Right cardiac atrium (tissue), 5 donors: ENCODE measurements around the gene ZNF787. TPM values are rescaled to one million over a fixed set of nuclear protein-coding genes. Genes with fewer than 3 reads are reported as not detected.

ENCODE experiments used
- ATAC-seq, 2 donors: fragments of 200-7000 bp; cut with Tn5 transposase; one replicate each; pipeline versions ENCODE4 v1.8.0 to v1.9.1; 2020; ENCODE audit warnings: moderate library complexity in 2 of 2, mild to moderate bottlenecking in 1 of 2
- DNase-seq, 3 donors: peaks; one replicate each; pipeline ENCODE4 v3.0.0-alpha.2; 2020
- H3K27ac ChIP-seq: one replicate; pipeline ENCODE4 v1.5.1; 2013; ENCODE audit warnings: mild to moderate bottlenecking, low read length, control low read depth, moderate library complexity
- H3K27me3 ChIP-seq: one replicate; pipeline ENCODE4 v1.6.1; 2013; ENCODE audit not compliant: control insufficient read depth, insufficient read depth
- H3K4me1 ChIP-seq: one replicate; pipeline ENCODE4 v1.6.1; 2013; ENCODE audit warnings: low read length; ENCODE audit not compliant: control insufficient read depth, insufficient read depth
- H3K4me3 ChIP-seq: one replicate; pipeline ENCODE4 v1.5.1; 2013; ENCODE audit warnings: low read length, control low read depth
- H3K9me3 ChIP-seq: one replicate; pipeline ENCODE4 v1.6.1; 2013; ENCODE audit warnings: low read length; ENCODE audit not compliant: control insufficient read depth
- WGBS: extraction: QIAGEN DNeasy Blood & Tissue Kit; methylation state at CpG from one replicate; pipeline ENCODE4 v1.1.7; 2013; 5-methylcytosine and 5-hydroxymethylcytosine counted together
- intact Hi-C, 4 donors: fragments of 100-400 bp; cut with DNase I; formaldehyde crosslinking; loops; one replicate each; pipeline versions ENCODE4 v1.11.0 to v1.14.0; 2022 to 2023
- polyA plus RNA-seq: library from polyadenylated mRNA; stranded (reverse); fragments of 200-250 nt; gene quantifications from one replicate; pipeline ENCODE4 v1.2.3, GENCODE V29; 2013
- total RNA-seq, 4 donors: library from RNA; stranded (reverse); fragmentation: NEBNext Ultra II Directional; extraction: Animal tissue kit (Norgen Biotek cat#: 25700); gene quantifications; one replicate each; pipeline ENCODE4 v1.2.1, GENCODE V29; 2021
- donor health status: healthy with polysubstance abuse.
- donor health status: DM: no; HTN: yes; CAD: no.
- donor health status: DM: no; HTN: no; CAD: no.
- donor health status: DM: no; HTN: yes; CAD: no; lungs with severe emphysema.
- donor health status: DM: yes; HTN: yes; CAD: no.

The ZNF787 gene
- total and polyA plus RNA-seq, 5 donors, result 22.0 to 29.2 (median 25.4) TPM

DNA sequence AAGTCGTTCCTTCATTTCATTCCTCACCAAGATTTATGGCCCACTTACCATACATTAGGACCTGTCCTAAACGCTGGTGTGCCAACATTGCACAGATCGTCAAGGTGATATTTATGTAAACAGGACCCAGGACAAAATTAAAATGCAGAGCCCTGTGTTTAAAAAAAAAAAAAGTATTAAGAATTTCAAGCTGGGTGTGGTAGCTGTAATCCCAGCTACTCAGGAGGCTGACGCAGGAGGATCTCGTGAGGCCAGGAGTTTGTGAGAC, 13.5 kb upstream of the ZNF787 start:
- no peak for ATAC-seq
- Histone ChIP-seq H3K9me3 (no peaks in the 10 kb centered on the region), H3K4me3 (no peak overlapping the region), H3K27me3 (no peaks in the 10 kb centered on the region), H3K4me1 (no peaks in the 10 kb centered on the region), H3K27ac (no peak overlapping the region)
- intact Hi-C loops, result no loop called here
- 87% methylated on average over 5 of the region's 5 CpGs for WGBS
- no peak for DNase-seq

DNA sequence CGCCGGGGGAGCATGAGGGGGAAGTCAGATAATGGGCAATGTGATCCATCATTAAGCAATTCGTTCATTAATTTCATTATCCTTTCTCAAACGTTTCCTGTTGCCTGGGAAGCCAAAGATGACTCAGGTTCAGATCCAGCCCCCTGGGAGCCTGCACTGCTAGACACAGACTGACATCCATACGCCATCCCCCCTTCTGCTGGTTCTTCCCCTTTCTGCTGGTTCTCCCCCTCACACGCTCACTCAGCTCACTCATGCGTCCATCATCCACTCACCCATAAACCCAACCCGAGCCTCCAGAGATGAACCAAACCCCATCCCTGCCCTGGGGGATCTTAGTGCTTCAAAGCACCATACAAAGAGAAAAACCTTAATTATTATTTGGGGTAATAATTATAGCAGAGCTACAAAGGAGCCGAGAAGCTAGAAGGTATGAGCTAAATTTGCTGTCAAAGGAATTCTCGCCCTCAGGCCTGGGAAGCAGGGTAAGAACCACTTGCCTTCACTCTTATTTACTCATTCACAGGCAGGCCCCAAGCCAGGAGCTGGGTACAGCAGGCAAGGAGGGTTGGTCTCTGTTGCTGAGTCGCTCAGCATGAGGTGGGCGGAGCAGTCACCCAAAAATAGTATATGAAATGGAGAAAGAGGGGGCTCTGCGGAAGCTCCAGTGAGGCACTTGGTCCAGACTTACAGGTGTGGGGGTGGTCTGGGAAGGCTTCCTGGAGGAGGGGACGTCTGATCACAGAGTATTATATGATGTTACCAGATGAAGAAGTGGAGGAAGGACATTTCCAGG, 13.0 kb upstream of the ZNF787 start:
- Histone ChIP-seq H3K27me3 (no peaks in the 10 kb centered on the region), H3K9me3 (no peaks in the 10 kb centered on the region), H3K27ac (no peak overlapping the region), H3K4me3 (no peak overlapping the region), H3K4me1 (no peaks in the 10 kb centered on the region)
- ATAC-seq (no peak), DNase-seq (no peak)
- intact Hi-C loops, result no loop called here
- 77% methylated on average over 14 of the region's 14 CpGs for WGBS

GRCh38 chr19:56132316-56132822, 11.3 kb upstream of the ZNF787 start:
- Histone ChIP-seq H3K4me3 (no peak overlapping the region), H3K4me1 (no peaks in the 10 kb centered on the region), H3K27ac (peak overlapping the region; percentile 70), H3K27me3 (no peaks in the 10 kb centered on the region), H3K9me3 (no peaks in the 10 kb centered on the region)
- intact Hi-C loops, result no loop called here
- ATAC-seq, result peak; percentile 84 to 91
- 30% methylated on average over 14 of the region's 14 CpGs for WGBS
- DNase-seq, result peak in 2 of 3 donors; percentile 48 to 65

GRCh38 chr19:56131651-56132050, 10.6 kb upstream of the ZNF787 start:
- intact Hi-C loops, result no loop called here
- DNase-seq (no peak), ATAC-seq (no peak)
- WGBS, result 81% methylated on average over 8 of the region's 8 CpGs
- Histone ChIP-seq H3K4me3 (no peak overlapping the region), H3K27me3 (no peaks in the 10 kb centered on the region), H3K27ac (no peak overlapping the region), H3K9me3 (no peaks in the 10 kb centered on the region), H3K4me1 (no peaks in the 10 kb centered on the region)

DNA sequence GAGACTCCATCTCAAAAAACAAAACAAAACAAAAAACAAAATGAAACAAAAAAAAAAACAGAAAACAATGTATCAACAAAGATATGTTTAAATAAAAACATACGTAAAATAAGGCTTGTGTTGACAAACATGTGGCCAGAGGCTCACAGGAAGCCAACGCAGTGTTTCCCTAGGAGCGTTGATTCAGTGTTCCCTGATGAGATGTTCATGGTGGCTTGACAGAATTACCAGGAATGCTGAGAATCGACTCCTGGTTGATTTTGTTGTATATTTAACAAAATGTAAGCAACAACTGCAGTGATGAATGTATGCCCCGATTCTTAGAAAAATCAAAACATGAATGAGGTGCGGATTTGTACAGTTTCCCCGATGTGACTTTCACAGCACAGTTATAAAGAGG, 8.9 kb upstream of the ZNF787 start:
- no peak for ATAC-seq
- intact Hi-C loops, result no loop called here
- Histone ChIP-seq H3K27ac (no peak overlapping the region), H3K4me1 (no peaks in the 10 kb centered on the region), H3K27me3 (no peaks in the 10 kb centered on the region), H3K9me3 (no peaks in the 10 kb centered on the region), H3K4me3 (no peak overlapping the region)
- 83% methylated on average over 7 of the region's 7 CpGs for WGBS
- DNase-seq, result no peak

DNA sequence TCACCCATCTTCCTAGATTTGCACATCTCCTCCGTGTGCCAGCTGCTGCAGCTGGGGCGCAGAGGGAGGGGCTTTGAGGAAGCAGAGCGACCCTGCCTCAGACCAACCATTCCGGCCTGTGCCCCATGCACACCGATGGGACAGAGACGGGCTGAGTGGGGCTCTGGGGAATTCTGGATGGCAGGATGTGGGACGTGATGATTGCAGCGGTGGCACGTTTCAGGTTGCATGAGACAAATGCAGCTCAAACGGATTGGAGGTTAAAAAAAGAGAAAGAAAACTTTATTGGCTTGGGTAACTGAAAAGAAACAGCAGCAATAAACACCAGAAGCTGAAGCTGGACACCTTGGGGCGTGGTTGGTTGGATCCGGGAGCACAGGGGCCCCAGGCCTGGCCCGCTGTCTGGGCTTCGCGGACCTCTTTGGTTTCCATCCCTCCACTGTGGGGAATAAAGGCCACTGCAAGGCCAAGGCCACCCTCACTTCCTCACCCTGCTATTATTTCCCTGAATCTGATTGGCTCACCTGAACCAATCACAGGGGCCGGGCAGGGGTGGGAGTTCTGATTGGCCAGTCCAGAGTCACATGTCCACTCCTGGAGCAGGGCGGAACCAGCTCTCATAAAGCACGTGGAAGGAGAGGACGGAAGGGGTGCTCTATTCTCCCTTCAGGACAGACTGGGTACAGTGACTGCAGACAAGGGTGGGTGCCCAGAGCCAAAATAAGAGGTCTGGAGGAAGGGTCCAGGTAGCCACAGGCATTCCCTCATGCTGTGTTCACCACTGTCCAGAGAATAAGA, 6.1 kb upstream of the ZNF787 start:
- Histone ChIP-seq H3K4me3 (no peak overlapping the region), H3K27me3 (no peaks in the 10 kb centered on the region), H3K9me3 (no peaks in the 10 kb centered on the region), H3K4me1 (no peaks in the 10 kb centered on the region), H3K27ac (no peak overlapping the region)
- no peak for ATAC-seq
- intact Hi-C loops, result no loop called here
- WGBS, result 88% methylated on average over 19 of the region's 19 CpGs
- DNase-seq, result peak in 1 of 3 donors; percentile 28

DNA sequence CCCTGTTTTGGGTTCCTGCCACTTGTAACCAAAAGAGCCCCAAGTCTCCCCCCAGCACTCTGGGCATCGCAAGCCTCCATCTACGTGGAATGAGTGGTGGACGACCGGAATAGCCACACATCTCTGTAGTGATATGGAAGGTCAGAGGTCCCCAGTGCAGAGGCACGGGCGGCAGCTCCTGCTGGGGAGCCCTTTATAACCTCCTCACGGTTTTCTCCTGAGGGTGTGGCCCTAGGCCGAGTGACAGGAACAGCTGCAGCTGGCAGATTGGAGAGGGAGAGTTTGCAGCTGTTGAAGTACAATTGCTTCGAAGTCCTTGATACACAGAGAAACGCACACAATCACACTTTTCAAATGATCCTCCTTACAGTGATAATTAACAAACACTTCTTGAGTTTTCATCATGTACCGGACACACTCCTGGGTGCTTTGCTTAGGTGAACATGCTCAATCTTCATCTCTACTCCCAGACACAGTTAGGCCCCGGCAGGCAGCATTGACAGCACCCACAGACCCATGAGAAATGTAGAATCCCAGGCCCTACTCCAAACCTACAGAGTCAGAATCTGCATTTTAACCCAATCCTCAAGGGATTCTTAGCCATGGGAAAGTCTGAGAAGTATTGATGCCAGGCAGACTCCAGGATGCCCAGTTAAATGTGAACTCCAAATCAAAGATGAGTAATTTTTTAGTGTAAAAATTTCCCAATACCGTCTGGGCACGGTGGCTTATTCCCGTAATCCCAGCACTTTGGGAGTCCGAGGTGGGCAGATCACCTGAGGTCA, 4.9 kb upstream of the ZNF787 start:
- Histone ChIP-seq H3K4me1 (no peaks in the 10 kb centered on the region), H3K9me3 (no peaks in the 10 kb centered on the region), H3K27ac (no peak overlapping the region), H3K4me3 (no peak overlapping the region), H3K27me3 (no peaks in the 10 kb centered on the region)
- intact Hi-C loops, result no loop called here
- ATAC-seq (no peak), DNase-seq (peak in 2 of 3 donors; percentile 36 to 56)
- WGBS, result 50% methylated on average over 16 of the region's 16 CpGs

- no peak for ATAC-seq
- H3K4me1 ChIP-seq, result peaks cover 4% of the 10 kb centered on the region
- no peak for DNase-seq
- 90% methylated on average over 4 of the region's 4 CpGs for WGBS
- no peaks in the 10 kb centered on the region for H3K9me3 ChIP-seq
- intact Hi-C loops, result no loop called here
- H3K27ac ChIP-seq, result no peak overlapping the region
- no peaks in the 10 kb centered on the region for H3K27me3 ChIP-seq
- H3K4me3 ChIP-seq, result no peak overlapping the region
These were observed 3.5 kb upstream of the ZNF787 start for GRCh38 chr19:56124578-56124977.

DNA sequence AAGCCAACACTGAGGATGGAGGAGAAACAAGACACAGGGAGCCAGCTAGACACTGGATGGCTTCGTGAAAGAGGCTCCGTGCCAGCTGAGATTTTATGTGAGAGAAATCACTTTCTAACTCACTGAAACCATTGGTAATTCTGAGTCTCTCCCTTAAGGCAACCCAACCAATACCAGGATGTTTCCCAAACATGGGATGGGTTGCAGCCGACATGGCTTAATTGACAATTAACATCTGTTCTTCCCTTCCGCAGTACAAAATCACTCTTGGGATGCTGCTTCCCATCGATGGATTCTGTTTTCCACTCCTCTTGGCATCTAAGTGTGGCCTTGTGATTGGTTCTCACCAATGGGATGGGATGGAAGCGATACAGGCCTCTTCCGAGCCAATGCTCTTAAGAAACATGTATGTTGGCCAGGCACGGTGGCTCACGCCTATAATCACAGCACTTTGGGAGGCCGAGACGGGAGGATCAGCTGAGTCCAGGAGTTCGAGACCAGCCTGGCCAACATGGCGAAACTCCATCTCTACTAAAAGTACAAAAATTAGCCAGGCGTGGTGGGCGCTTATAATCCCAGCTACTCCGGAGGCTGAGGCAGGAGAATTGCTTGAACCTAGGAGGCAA, 2.3 kb upstream of the ZNF787 start:
- Histone ChIP-seq H3K27ac (no peak overlapping the region), H3K4me3 (no peak overlapping the region), H3K27me3 (no peaks in the 10 kb centered on the region), H3K4me1 (peaks cover 12% of the 10 kb centered on the region), H3K9me3 (no peaks in the 10 kb centered on the region)
- 69% methylated on average over 16 of the region's 16 CpGs for WGBS
- intact Hi-C loops, result no loop called here
- peak in 2 of 3 donors; percentile 54 to 66 for DNase-seq
- no peak for ATAC-seq

DNA sequence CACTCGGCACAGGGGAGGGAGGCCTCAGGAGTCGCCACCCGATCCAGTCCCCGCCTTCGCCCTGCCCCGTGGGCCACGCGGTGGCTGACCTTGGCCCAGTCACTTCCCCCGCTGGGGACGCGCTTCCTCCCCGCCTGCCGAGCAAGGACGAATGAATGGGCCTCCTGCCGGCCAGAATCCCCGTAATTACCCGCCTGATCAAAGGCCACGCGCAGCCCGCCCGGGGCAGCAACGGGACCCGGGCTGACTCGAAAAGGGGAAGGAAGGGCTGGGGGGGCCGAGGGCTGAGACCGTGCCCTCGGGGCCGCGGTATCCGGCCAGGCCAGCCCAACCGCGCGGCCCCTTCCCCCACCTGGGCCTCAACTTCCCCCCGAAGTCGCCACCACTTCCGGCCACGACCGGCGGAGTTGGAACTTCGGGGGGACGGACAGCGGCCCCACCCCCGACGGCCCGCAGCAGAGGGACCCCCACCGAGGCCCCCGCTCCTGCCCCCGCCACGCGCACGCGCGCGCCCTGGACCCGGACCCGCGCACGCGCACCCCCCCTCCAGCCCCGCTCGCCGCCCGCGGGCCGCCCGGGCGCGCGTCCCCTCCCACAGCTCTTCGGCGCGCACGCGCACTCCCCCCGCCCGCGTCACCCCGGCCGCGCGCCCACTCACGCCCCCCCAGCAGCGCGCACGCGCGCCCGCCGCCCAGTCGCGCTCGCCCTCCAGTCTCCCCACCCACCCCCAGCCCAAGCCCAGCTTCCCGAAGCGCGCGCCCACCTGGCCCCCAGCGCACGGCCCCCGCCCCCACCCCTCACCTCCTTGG, 520 bp downstream of the ZNF787 start:
- peak; percentile 90 to 93 (median 93) for DNase-seq
- intact Hi-C loops, result loop anchor here in 1 of 4 donors (2.0 kb wide), 1 partner anchor 20 kb away; the partner anchor contains the start of gene ZNF444
- ATAC-seq, result peak; percentile 47 to 73
- Histone ChIP-seq H3K27ac (peak overlapping the region; percentile 91), H3K4me3 (peak overlapping the region; percentile 94), H3K4me1 (peaks cover 20% of the 10 kb centered on the region), H3K9me3 (no peaks in the 10 kb centered on the region), H3K27me3 (no peaks in the 10 kb centered on the region)
- under 1% methylated on average over 96 of the region's 99 CpGs for WGBS
